H9 (cell line): ENCODE data around the gene AATF. TPM values are rescaled to one million over a fixed set of nuclear protein-coding genes. Genes with fewer than 3 reads are reported as not detected.

ENCODE experiments used
- DNase-seq: peaks from one replicate; pipeline ENCODE4 v3.0.0-alpha.2; 2017
- H2AFZ ChIP-seq: one replicate; pipeline ENCODE4 v1.6.1; 2013; ENCODE audit warnings: mild to moderate bottlenecking, low read length, control low read depth, moderate library complexity
- H2AK5ac ChIP-seq: 2 replicates; pipeline ENCODE4 v1.6.1; 2013; ENCODE audit warnings: low read length, control low read depth, mixed read lengths; ENCODE audit not compliant: insufficient read length
- H2BK120ac ChIP-seq: one replicate; pipeline ENCODE4 v1.6.1; 2013; ENCODE audit warnings: low read depth, mild to moderate bottlenecking, low read length, control low read depth, inconsistent platforms; ENCODE audit not compliant: poor library complexity, severe bottlenecking
- H2BK12ac ChIP-seq: 2 replicates; pipeline ENCODE4 v1.6.1; 2013; ENCODE audit warnings: low read length, control low read depth, mixed read lengths, low read depth; ENCODE audit not compliant: insufficient read length
- H2BK15ac ChIP-seq: 2 replicates; pipeline ENCODE4 v1.6.1; 2013; ENCODE audit warnings: low read depth, low read length, control low read depth
- H2BK20ac ChIP-seq: one replicate; pipeline ENCODE4 v1.6.1; 2013; ENCODE audit warnings: low read depth, mild to moderate bottlenecking, low read length, control low read depth, inconsistent platforms; ENCODE audit not compliant: poor library complexity, severe bottlenecking
- H2BK5ac ChIP-seq: 2 replicates; pipeline ENCODE4 v1.6.1; 2013; ENCODE audit warnings: low read length, control low read depth, mixed read lengths; ENCODE audit not compliant: insufficient read length
- H3K14ac ChIP-seq: 2 replicates; pipeline ENCODE4 v1.6.1; 2013; ENCODE audit warnings: low read length, control low read depth; ENCODE audit not compliant: insufficient read depth
- H3K18ac ChIP-seq: 2 replicates; pipeline ENCODE4 v1.6.1; 2013; ENCODE audit warnings: low read depth, mild to moderate bottlenecking, mixed read lengths, low read length, control low read depth; ENCODE audit not compliant: insufficient read length
- H3K23ac ChIP-seq: 2 replicates; pipeline ENCODE4 v1.6.1; 2013; ENCODE audit warnings: low read length, control low read depth, mixed read lengths, low read depth; ENCODE audit not compliant: insufficient read length
- H3K23me2 ChIP-seq: 2 replicates; pipeline ENCODE4 v1.6.1; 2013; ENCODE audit warnings: low read depth, mild to moderate bottlenecking, mixed read lengths, low read length, control low read depth; ENCODE audit not compliant: insufficient read length, poor library complexity, severe bottlenecking
- H3K27ac ChIP-seq: 2 replicates; pipeline ENCODE4 v1.5.1; 2013; ENCODE audit warnings: low read length, control low read depth, mixed read lengths, low read depth; ENCODE audit not compliant: insufficient read length
- H3K27me3 ChIP-seq: 2 replicates; pipeline ENCODE4 v1.6.1; 2013; ENCODE audit warnings: low read length, control low read depth, inconsistent platforms; ENCODE audit not compliant: insufficient read depth
- H3K4ac ChIP-seq: 2 replicates; pipeline ENCODE4 v1.6.1; 2013; ENCODE audit warnings: low read depth, mild to moderate bottlenecking, control low read depth, inconsistent platforms, low read length, moderate library complexity
- H3K4me1 ChIP-seq: 2 replicates; pipeline ENCODE4 v1.6.1; 2013; ENCODE audit warnings: low read length, control low read depth, inconsistent platforms; ENCODE audit not compliant: insufficient read depth
- H3K4me2 ChIP-seq: 2 replicates; pipeline ENCODE4 v1.6.1; 2013; ENCODE audit warnings: low read length, control low read depth, mixed read lengths; ENCODE audit not compliant: insufficient read length, insufficient read depth
- H3K56ac ChIP-seq: 2 replicates; pipeline ENCODE4 v1.6.1; 2013; ENCODE audit warnings: low read depth, mild to moderate bottlenecking, mixed read lengths, low read length, control low read depth; ENCODE audit not compliant: insufficient read length
- H3K79me1 ChIP-seq: 2 replicates; pipeline ENCODE4 v1.6.1; 2013; ENCODE audit warnings: low read depth, mild to moderate bottlenecking, moderate library complexity, low read length, control low read depth, inconsistent platforms; ENCODE audit not compliant: insufficient read depth, poor library complexity, severe bottlenecking
- H3K79me2 ChIP-seq: 2 replicates; pipeline ENCODE4 v1.6.1; 2013; ENCODE audit warnings: low read length, control low read depth, inconsistent platforms; ENCODE audit not compliant: insufficient read depth
- H3K9ac ChIP-seq: 2 replicates; pipeline ENCODE4 v1.6.1; 2013; ENCODE audit warnings: low read length, control low read depth, mixed read lengths; ENCODE audit not compliant: insufficient read length; ENCODE audit errors: extremely low read depth
- H3K9me3 ChIP-seq: one replicate; pipeline ENCODE4 v1.6.1; 2013; ENCODE audit warnings: low read depth, low read length, inconsistent platforms; ENCODE audit not compliant: control insufficient read depth
- H3T11ph ChIP-seq: one replicate; pipeline ENCODE4 v1.6.1; 2013; ENCODE audit warnings: mild to moderate bottlenecking, low read length, control low read depth, inconsistent platforms
- H4K20me1 ChIP-seq: one replicate; pipeline ENCODE4 v1.6.1; 2013; ENCODE audit not compliant: control insufficient read depth, insufficient read length, insufficient read depth
- H4K5ac ChIP-seq: 2 replicates; pipeline ENCODE4 v1.6.1; 2013; ENCODE audit warnings: low read depth, mild to moderate bottlenecking, mixed read lengths, low read length, control low read depth; ENCODE audit not compliant: insufficient read length
- H4K8ac ChIP-seq: replicated peaks from 2 replicates; pipeline ENCODE4 v1.6.1; 2013; ENCODE audit warnings: low read length, control low read depth, mixed read lengths, low read depth; ENCODE audit not compliant: insufficient read length
- H4K91ac ChIP-seq: 2 replicates; pipeline ENCODE4 v1.6.1; 2013; ENCODE audit warnings: low read depth, mild to moderate bottlenecking, moderate library complexity, mixed read lengths, low read length, control low read depth; ENCODE audit not compliant: insufficient read length
- H3K27ac Mint-ChIP-seq, 3 experiments: 2 replicates in 2 of 3; 3 replicates in 1 of 3; pipeline ENCODE4 v1.8.0; 2020 to 2021; ENCODE audit warnings: mixed read lengths in 3 of 3, mild to moderate bottlenecking in 1 of 3, moderate library complexity in 1 of 3
- H3K27me3 Mint-ChIP-seq: 2 replicates; pipeline ENCODE4 v1.8.0; 2021; ENCODE audit warnings: low read depth, mild to moderate bottlenecking, moderate library complexity, mixed read lengths
- H3K36me3 Mint-ChIP-seq, 3 experiments: 2 replicates in 2 of 3; 3 replicates in 1 of 3; pipeline ENCODE4 v1.8.0; 2020 to 2021; ENCODE audit warnings: low read depth in 3 of 3, mixed read lengths in 3 of 3; ENCODE audit not compliant: insufficient read depth in 1 of 3
- H3K4me1 Mint-ChIP-seq, 2 experiments: 2 replicates each; pipeline ENCODE4 v1.8.0; 2020; ENCODE audit warnings: mixed read lengths in 2 of 2
- H3K4me3 Mint-ChIP-seq, 2 experiments: 2 replicates in 1 of 2; 3 replicates in 1 of 2; pipeline ENCODE4 v1.8.0; 2020 to 2021; ENCODE audit warnings: mild to moderate bottlenecking in 2 of 2, mixed read lengths in 2 of 2, moderate library complexity in 1 of 2
- H3K9me3 Mint-ChIP-seq, 2 experiments: 2 replicates in 1 of 2; 3 replicates in 1 of 2; pipeline ENCODE4 v1.8.0; 2020; ENCODE audit warnings: mild to moderate bottlenecking in 2 of 2, mixed read lengths in 2 of 2, moderate library complexity in 1 of 2
- CTCF ChIP-seq: fragments of 200-600 bp; sonication (generic); conservative IDR thresholded peaks from 3 replicates; pipeline ENCODE4 v1.8.0; 2021; ENCODE audit warnings: antibody characterized with exemption, mild to moderate bottlenecking
- total RNA-seq: library from RNA; stranded (reverse); gene quantifications from 2 replicates; pipeline ENCODE4 v1.2.1, GENCODE V29; 2021

AATF gene
- total RNA-seq, 1 experiment from 2014 or later = 69.6 TPM

- Histone ChIP-seq H2BK120ac (no peak overlapping the region), H2BK15ac (no peak overlapping the region), H3K23me2 (no peaks in the 10 kb centered on the region), H3K18ac (no peak overlapping the region), H2BK5ac (no peak overlapping the region), H4K8ac (no peak overlapping the region), H3K56ac (no peak overlapping the region), H2AFZ (no peak overlapping the region), H3K14ac (no peak overlapping the region), H3K23ac (no peak overlapping the region), H3K79me2 (peaks cover 2% of the 10 kb centered on the region; the same call in 1 of the 2 replicates), H4K91ac (no peak overlapping the region), H3K4me2 (no peak overlapping the region), H3K79me1 (no peaks in the 10 kb centered on the region), H2BK20ac (no peak overlapping the region), H4K5ac (no peak overlapping the region), H3K27me3 (no peaks in the 10 kb centered on the region), H3T11ph (no peak overlapping the region), H3K27ac (no peak overlapping the region), H3K9me3 (no peaks in the 10 kb centered on the region), H3K4me1 (no peaks in the 10 kb centered on the region), H3K9ac (no peak overlapping the region), H2BK12ac (no peak overlapping the region), H4K20me1 (no peaks in the 10 kb centered on the region), H2AK5ac (no peak overlapping the region), H3K4ac (no peak overlapping the region)
- peaks cover 7 to 27% (median 13%) of the 10 kb centered on the region in 3 experiments; a peak in 6 of 7 replicates for H3K36me3 Mint-ChIP-seq
- no peak overlapping the region for H3K27ac Mint-ChIP-seq
- H3K9me3 Mint-ChIP-seq = no peaks in the 10 kb centered on the region
- no peak for DNase-seq
- H3K27me3 Mint-ChIP-seq = no peaks in the 10 kb centered on the region
- no peak for TF ChIP-seq CTCF
- peaks cover 6 to 13% of the 10 kb centered on the region in 2 experiments for H3K4me1 Mint-ChIP-seq
- no peak overlapping the region for H3K4me3 Mint-ChIP-seq
Observed at GRCh38 chr17:36983618-36984017, 34.9 kb downstream of the AATF start.
